Progenitor cell of endocrine pancreas (in vitro differentiated cells): ENCODE measurements around the gene FIGLA. TPM values are rescaled to one million over a fixed set of nuclear protein-coding genes. Genes with fewer than 3 reads are reported as not detected.

Experiments
- DNase-seq: peaks from one replicate; pipeline ENCODE4 v3.0.0; 2021; ENCODE audit warnings: low spot score; ENCODE audit not compliant: unreplicated experiment
- H3K27ac Mint-ChIP-seq: 2 replicates; pipeline ENCODE4 v1.8.0; 2021; ENCODE audit warnings: mild to moderate bottlenecking, moderate library complexity, mixed read lengths
- H3K27me3 Mint-ChIP-seq: 2 replicates; pipeline ENCODE4 v1.8.0; 2021; ENCODE audit warnings: mixed read lengths
- H3K36me3 Mint-ChIP-seq: 2 replicates; pipeline ENCODE4 v1.8.0; 2022; ENCODE audit warnings: mixed read lengths; ENCODE audit not compliant: insufficient read depth
- H3K4me1 Mint-ChIP-seq: 2 replicates; pipeline ENCODE4 v1.8.0; 2021; ENCODE audit warnings: low read depth, mixed read lengths
- H3K4me3 Mint-ChIP-seq: 2 replicates; pipeline ENCODE4 v1.8.0; 2021; ENCODE audit warnings: low read depth, mild to moderate bottlenecking, moderate library complexity, mixed read lengths
- H3K9me3 Mint-ChIP-seq: 2 replicates; pipeline ENCODE4 v1.8.0; 2021; ENCODE audit warnings: low read depth, mixed read lengths
- CTCF ChIP-seq: fragments of 200-600 bp; sonication (generic); IDR thresholded peaks from one replicate; pipeline ENCODE4 v1.5.0; 2021; ENCODE audit warnings: antibody characterized with exemption, mild to moderate bottlenecking; ENCODE audit not compliant: unreplicated experiment
- total RNA-seq: library from RNA; stranded (reverse); gene quantifications from 2 replicates; pipeline ENCODE4 v1.2.1, GENCODE V29; 2021

FIGLA gene
- total RNA-seq, 1 donor from 2014 or later, result not detected

- Mint-ChIP-seq H3K27ac (no peak overlapping the region), H3K27me3 (peaks cover 72% of the 10 kb centered on the region)
Measured at GRCh38 chr2:70778676-70779075, 11.8 kb downstream of the FIGLA start.

GRCh38 chr2:70777450-70777849 is 13.0 kb downstream of the FIGLA start:
- Mint-ChIP-seq H3K36me3 (no peaks in the 10 kb centered on the region), H3K4me3 (no peak overlapping the region), H3K27me3 (peaks cover 81% of the 10 kb centered on the region), H3K27ac (no peak overlapping the region), H3K9me3 (no peaks in the 10 kb centered on the region), H3K4me1 (no peaks in the 10 kb centered on the region)
- TF ChIP-seq CTCF, result no peak
- no peak for DNase-seq

More at GRCh38 chr2:70778676-70779075, 11.8 kb downstream of the FIGLA start:
- Mint-ChIP-seq H3K4me1 (no peaks in the 10 kb centered on the region), H3K36me3 (no peaks in the 10 kb centered on the region), H3K4me3 (no peak overlapping the region), H3K9me3 (no peaks in the 10 kb centered on the region)
- no peak for TF ChIP-seq CTCF
- no peak for DNase-seq

- no peak for DNase-seq
- Mint-ChIP-seq H3K9me3 (no peaks in the 10 kb centered on the region), H3K27me3 (peaks cover 84% of the 10 kb centered on the region), H3K36me3 (no peaks in the 10 kb centered on the region), H3K27ac (no peak overlapping the region), H3K4me3 (no peak overlapping the region), H3K4me1 (no peaks in the 10 kb centered on the region)
- no peak for TF ChIP-seq CTCF
Measured at GRCh38 chr2:70776266-70776665, 14.2 kb downstream of the FIGLA start.

- no peaks in the 10 kb centered on the region for H3K4me1 Mint-ChIP-seq
- no peak for TF ChIP-seq CTCF
- peaks cover 81% of the 10 kb centered on the region for H3K27me3 Mint-ChIP-seq
Measured at GRCh38 chr2:70775141-70775540, 15.3 kb downstream of the FIGLA start.

GRCh38 chr2:70772486-70773155 is 17.8 kb downstream of the FIGLA start:
- H3K27me3 Mint-ChIP-seq, result peaks cover 82% of the 10 kb centered on the region
- TF ChIP-seq CTCF, result no peak
- no peaks in the 10 kb centered on the region for H3K9me3 Mint-ChIP-seq
- no peaks in the 10 kb centered on the region for H3K36me3 Mint-ChIP-seq
- no peak for DNase-seq
- no peaks in the 10 kb centered on the region for H3K4me1 Mint-ChIP-seq
- no peak overlapping the region for H3K4me3 Mint-ChIP-seq
- H3K27ac Mint-ChIP-seq, result no peak overlapping the region

More at GRCh38 chr2:70775141-70775540, 15.3 kb downstream of the FIGLA start:
- no peak overlapping the region for H3K4me3 Mint-ChIP-seq
- no peaks in the 10 kb centered on the region for H3K36me3 Mint-ChIP-seq
- DNase-seq, result no peak
- no peaks in the 10 kb centered on the region for H3K9me3 Mint-ChIP-seq
- no peak overlapping the region for H3K27ac Mint-ChIP-seq
